Neural progenitor cell (in vitro differentiated cells): ENCODE results near the gene ZMPSTE24. TPM values are rescaled to one million over a fixed set of nuclear protein-coding genes. Genes with fewer than 3 reads are reported as not detected.

ENCODE experiments used
- DNase-seq: peaks from one replicate; pipeline ENCODE4 v3.0.0-alpha.2; 2016; ENCODE audit warnings: low spot score
- H2AFZ ChIP-seq: fragments of 200-600 bp; sonication (generic); replicated peaks from 2 replicates; pipeline ENCODE4 v1.6.1; 2016; ENCODE audit warnings: antibody characterized with exemption
- H3F3A ChIP-seq: fragments of 200-600 bp; sonication (generic); 2 replicates; pipeline ENCODE4 v1.6.1; 2016; ENCODE audit warnings: antibody characterized with exemption, low read depth
- H3K27ac ChIP-seq: fragments of 200-600 bp; sonication (generic); 2 replicates; pipeline ENCODE4 v1.5.1; 2016; ENCODE audit warnings: mild to moderate bottlenecking
- H3K27me3 ChIP-seq: fragments of 200-600 bp; sonication (generic); 2 replicates; pipeline ENCODE4 v1.6.1; 2016; ENCODE audit warnings: mild to moderate bottlenecking, moderate library complexity
- H3K36me3 ChIP-seq: fragments of 200-600 bp; sonication (generic); 2 replicates; pipeline ENCODE4 v1.5.1; 2016
- H3K4me1 ChIP-seq: fragments of 200-600 bp; sonication (generic); 2 replicates; pipeline ENCODE4 v1.6.1; 2016; ENCODE audit warnings: mixed run types
- H3K4me2 ChIP-seq: fragments of 200-600 bp; sonication (generic); 2 replicates; pipeline ENCODE4 v1.6.1; 2016
- H3K4me3 ChIP-seq: fragments of 200-600 bp; sonication (generic); 2 replicates; pipeline ENCODE4 v1.5.1; 2016
- H3K79me2 ChIP-seq: fragments of 200-600 bp; sonication (generic); 2 replicates; pipeline ENCODE4 v1.6.1; 2016; ENCODE audit warnings: low read depth
- H3K9ac ChIP-seq: fragments of 200-600 bp; sonication (generic); 2 replicates; pipeline ENCODE4 v1.6.1; 2016
- H3K9me3 ChIP-seq: fragments of 200-600 bp; sonication (generic); 2 replicates; pipeline ENCODE4 v1.5.1; 2016; ENCODE audit warnings: low read depth
- H4K20me1 ChIP-seq: fragments of 200-600 bp; sonication (generic); 2 replicates; pipeline ENCODE4 v1.6.1; 2016; ENCODE audit warnings: low read depth
- H3K27ac Mint-ChIP-seq: 3 replicates; pipeline ENCODE4 v1.8.0; 2021; ENCODE audit warnings: mixed read lengths
- H3K27me3 Mint-ChIP-seq: 2 replicates; pipeline ENCODE4 v1.8.0; 2022; ENCODE audit warnings: low read depth, mild to moderate bottlenecking, inconsistent platforms, moderate library complexity, mixed read lengths; ENCODE audit not compliant: insufficient read depth
- H3K36me3 Mint-ChIP-seq: 3 replicates; pipeline ENCODE4 v1.8.0; 2021; ENCODE audit warnings: mixed read lengths
- H3K4me1 Mint-ChIP-seq: 3 replicates; pipeline ENCODE4 v1.8.0; 2021; ENCODE audit warnings: mixed read lengths
- H3K4me3 Mint-ChIP-seq: 3 replicates; pipeline ENCODE4 v1.8.0; 2021; ENCODE audit warnings: mild to moderate bottlenecking, moderate library complexity, mixed read lengths
- H3K9me3 Mint-ChIP-seq: 3 replicates; pipeline ENCODE4 v1.8.0; 2020; ENCODE audit warnings: mixed read lengths
- EZH2 ChIP-seq: fragments of 200-600 bp; sonication (generic); IDR thresholded peaks from 2 replicates; pipeline ENCODE4 v1.6.1; 2017; ENCODE audit warnings: antibody characterized with exemption, mild to moderate bottlenecking, moderate library complexity
- EZH2phosphoT487 ChIP-seq: fragments of 200-600 bp; sonication (generic); IDR thresholded peaks from 2 replicates; pipeline ENCODE4 v1.6.1; 2017; ENCODE audit warnings: antibody characterized with exemption
- total RNA-seq: library from RNA; depleted of rRNA; stranded (reverse); fragments of >200 nt; gene quantifications from 2 replicates; pipeline ENCODE4 v1.2.3, GENCODE V29; 2015; ENCODE audit warnings: low replicate concordance
- TF ChIP-seq, protein P1 (sequence below): fragments of 200-600 bp; sonication (generic); IDR thresholded peaks from 2 replicates; pipeline ENCODE4 v1.5.1; 2017; ENCODE audit warnings: antibody characterized with exemption, mild to moderate bottlenecking

Gene ZMPSTE24
- total RNA-seq, 1 donor from 2014 or later, result 38.0 TPM

DNA sequence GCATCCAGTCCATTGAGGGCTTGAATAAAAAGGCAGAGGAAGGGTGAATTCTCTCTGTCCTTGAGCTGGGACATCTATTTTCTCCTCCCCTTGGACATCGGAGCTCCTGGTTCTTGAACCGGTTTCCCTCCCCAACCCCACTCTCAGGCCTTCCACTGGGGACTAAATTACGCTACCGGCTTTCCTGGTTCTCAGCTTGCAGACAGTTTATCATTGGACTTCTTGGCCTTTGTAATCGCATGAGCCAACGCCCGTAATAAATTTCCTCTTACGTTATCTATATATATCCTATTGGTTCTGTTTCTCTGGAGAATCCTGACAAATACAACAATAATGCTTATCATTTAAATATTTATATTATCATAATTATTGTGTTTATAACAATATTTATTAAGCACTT, 79.4 kb downstream of the ZMPSTE24 start:
- H3K27ac Mint-ChIP-seq, result no peak overlapping the region
- no peaks in the 10 kb centered on the region for H3K36me3 Mint-ChIP-seq
- no peaks in the 10 kb centered on the region for H4K20me1 ChIP-seq
- H3F3A ChIP-seq, result no peaks in the 10 kb centered on the region
- no peak overlapping the region for H3K4me3 Mint-ChIP-seq
- peaks cover 3% of the 10 kb centered on the region for H3K4me1 Mint-ChIP-seq
- H3K36me3 ChIP-seq, result no peaks in the 10 kb centered on the region
- peaks cover 2% of the 10 kb centered on the region for H3K9me3 Mint-ChIP-seq
- H3K9me3 ChIP-seq, result no peaks in the 10 kb centered on the region
- no peaks in the 10 kb centered on the region for H3K79me2 ChIP-seq
- H3K4me3 ChIP-seq, result no peak overlapping the region
- no peak overlapping the region for H3K9ac ChIP-seq
- no peak for DNase-seq
- peaks cover 7% of the 10 kb centered on the region for H3K27me3 Mint-ChIP-seq
- H2AFZ ChIP-seq, result no peak overlapping the region
- H3K27me3 ChIP-seq, result peaks cover 18% of the 10 kb centered on the region
- TF ChIP-seq EZH2 (no peak), EZH2phosphoT487 (no peak)
- TF ChIP-seq, protein P1, sequence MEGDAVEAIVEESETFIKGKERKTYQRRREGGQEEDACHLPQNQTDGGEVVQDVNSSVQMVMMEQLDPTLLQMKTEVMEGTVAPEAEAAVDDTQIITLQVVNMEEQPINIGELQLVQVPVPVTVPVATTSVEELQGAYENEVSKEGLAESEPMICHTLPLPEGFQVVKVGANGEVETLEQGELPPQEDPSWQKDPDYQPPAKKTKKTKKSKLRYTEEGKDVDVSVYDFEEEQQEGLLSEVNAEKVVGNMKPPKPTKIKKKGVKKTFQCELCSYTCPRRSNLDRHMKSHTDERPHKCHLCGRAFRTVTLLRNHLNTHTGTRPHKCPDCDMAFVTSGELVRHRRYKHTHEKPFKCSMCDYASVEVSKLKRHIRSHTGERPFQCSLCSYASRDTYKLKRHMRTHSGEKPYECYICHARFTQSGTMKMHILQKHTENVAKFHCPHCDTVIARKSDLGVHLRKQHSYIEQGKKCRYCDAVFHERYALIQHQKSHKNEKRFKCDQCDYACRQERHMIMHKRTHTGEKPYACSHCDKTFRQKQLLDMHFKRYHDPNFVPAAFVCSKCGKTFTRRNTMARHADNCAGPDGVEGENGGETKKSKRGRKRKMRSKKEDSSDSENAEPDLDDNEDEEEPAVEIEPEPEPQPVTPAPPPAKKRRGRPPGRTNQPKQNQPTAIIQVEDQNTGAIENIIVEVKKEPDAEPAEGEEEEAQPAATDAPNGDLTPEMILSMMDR, result no peak
- no peak overlapping the region for H3K4me2 ChIP-seq
- no peak overlapping the region for H3K27ac ChIP-seq
- H3K4me1 ChIP-seq, result no peaks in the 10 kb centered on the region

DNA sequence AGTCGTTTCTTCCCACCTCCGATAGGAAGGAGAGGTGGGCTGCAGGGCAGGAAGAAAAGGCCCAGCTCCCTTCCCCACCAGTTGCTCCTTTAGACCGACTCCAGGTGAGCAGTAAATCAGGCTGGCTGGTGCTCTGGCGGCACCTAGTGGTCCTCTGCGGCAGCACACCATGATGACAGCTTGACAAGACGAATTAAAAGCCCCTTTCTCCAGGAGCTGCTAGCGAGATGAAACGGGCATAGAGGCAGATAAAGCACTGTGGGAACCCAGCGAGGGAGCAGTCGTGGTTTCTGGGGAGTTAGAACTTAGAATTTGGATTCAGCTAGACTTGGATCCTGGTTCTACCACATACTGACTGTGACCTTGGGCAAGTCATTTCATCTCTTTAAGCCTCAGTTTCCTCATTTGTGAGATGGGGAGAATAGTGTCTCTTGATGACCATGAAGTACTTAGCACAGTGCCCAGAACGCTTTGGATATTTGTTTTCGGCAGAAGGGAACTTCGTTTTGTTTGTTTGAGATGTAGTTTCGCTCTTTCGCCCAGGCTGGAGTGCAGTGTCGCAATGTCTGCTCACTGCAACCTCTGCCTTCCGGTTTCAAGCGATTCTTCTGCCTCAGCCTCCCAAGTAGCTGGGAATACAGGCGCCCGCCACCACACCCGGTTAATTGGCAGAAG, 80.8 kb downstream of the ZMPSTE24 start:
- peak; percentile 85 for DNase-seq
- Mint-ChIP-seq H3K27ac (no peak overlapping the region), H3K4me1 (peaks cover 3% of the 10 kb centered on the region), H3K36me3 (no peaks in the 10 kb centered on the region), H3K4me3 (no peak overlapping the region), H3K27me3 (peaks cover 7% of the 10 kb centered on the region), H3K9me3 (peaks cover 2% of the 10 kb centered on the region)
- Histone ChIP-seq H3K4me3 (no peak overlapping the region), H3F3A (no peaks in the 10 kb centered on the region), H3K36me3 (no peaks in the 10 kb centered on the region), H3K9me3 (no peaks in the 10 kb centered on the region), H3K27me3 (peaks cover 18% of the 10 kb centered on the region), H3K9ac (no peak overlapping the region), H3K4me1 (no peaks in the 10 kb centered on the region), H4K20me1 (no peaks in the 10 kb centered on the region), H3K4me2 (no peak overlapping the region), H3K79me2 (no peaks in the 10 kb centered on the region), H2AFZ (no peak overlapping the region), H3K27ac (no peak overlapping the region)
- TF ChIP-seq EZH2 (no peak), EZH2phosphoT487 (no peak)
- TF ChIP-seq, protein P1, result peak; percentile 99

DNA sequence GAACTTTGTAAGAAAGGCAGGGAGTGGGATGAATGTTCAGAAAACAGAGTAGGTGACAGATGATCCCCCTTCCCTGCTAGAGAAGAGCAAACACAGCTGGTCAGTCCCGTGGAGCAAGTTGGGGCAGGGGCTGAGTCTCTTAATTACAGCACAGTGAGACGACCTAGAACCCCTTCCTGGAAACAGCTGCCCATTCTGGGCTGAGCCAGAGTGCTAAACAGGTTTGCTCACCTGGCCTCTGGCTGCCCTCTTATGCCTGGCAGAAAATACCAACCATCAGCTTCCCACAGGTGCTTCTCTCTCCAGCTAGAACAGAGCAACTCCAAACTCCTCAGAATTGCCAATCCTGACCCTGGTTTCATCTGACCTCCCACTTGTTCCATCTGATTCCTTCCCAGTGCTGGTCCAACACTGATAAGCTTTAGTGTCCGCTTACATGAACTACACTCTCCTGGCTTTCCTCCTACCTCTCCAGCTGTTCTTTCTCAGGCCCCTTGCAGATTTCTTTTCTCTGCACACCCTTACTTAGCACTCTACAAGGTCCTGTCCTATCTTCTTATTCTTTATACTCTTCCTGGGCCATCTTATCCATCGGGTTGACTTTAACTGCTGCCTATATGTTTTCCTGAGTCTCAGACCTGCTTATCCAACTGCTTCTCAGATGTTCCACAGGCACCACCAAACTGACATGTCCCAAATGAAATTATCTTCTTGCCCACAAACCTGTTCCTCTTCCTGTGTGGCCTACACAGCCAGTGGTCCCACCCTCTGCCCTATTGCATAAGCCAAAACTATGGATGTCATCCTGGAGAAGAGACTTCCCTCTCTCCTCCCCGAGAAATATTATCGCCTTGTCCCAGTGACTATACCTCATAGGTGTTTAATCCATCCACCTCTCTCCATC, 81.6 kb downstream of the ZMPSTE24 start:
- Histone ChIP-seq H3K4me3 (no peak overlapping the region), H4K20me1 (no peaks in the 10 kb centered on the region), H3K79me2 (no peaks in the 10 kb centered on the region), H3K4me2 (no peak overlapping the region), H3K9me3 (no peaks in the 10 kb centered on the region), H3F3A (no peaks in the 10 kb centered on the region), H3K27me3 (peaks cover 18% of the 10 kb centered on the region), H3K4me1 (no peaks in the 10 kb centered on the region), H2AFZ (no peak overlapping the region), H3K9ac (no peak overlapping the region), H3K36me3 (no peaks in the 10 kb centered on the region), H3K27ac (no peak overlapping the region)
- Mint-ChIP-seq H3K4me1 (peaks cover 3% of the 10 kb centered on the region), H3K27ac (no peak overlapping the region), H3K36me3 (no peaks in the 10 kb centered on the region), H3K4me3 (no peak overlapping the region), H3K27me3 (peaks cover 7% of the 10 kb centered on the region), H3K9me3 (peaks cover 2% of the 10 kb centered on the region)
- TF ChIP-seq EZH2 (no peak), EZH2phosphoT487 (no peak)
- TF ChIP-seq, protein P1, result no peak
- no peak for DNase-seq
